ENCODE results near the gene IQSEC1.
"Not testable (repeated sequence)": the region's sequence is repeated elsewhere in the genome, so short reads cannot be mapped to it uniquely, and the experiment has no call there.

DNA sequence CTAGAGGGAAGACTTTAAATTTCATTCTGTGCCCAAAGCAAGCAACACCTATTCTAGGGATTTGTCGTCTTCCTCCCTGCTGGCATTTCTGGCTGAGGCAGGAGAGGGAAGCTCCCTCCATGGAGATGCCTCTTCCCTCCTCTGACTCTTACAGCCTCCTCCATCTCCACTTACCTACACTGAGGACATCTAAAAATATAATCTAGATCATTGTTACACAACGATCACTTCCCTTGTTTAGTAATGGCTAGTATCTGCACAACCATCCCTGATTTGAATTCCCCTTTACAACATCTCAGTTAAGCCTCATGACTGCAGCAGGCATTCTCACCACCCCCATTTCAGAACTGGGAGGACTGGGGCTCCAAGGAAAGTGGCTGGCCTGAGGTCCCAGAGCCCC, 219.4 kb downstream of the IQSEC1 start:
- not testable (repeated sequence) for TF ChIP-seq CTCF (IDR thresholded peaks at IDR 0.05); EP300 (IDR thresholded peaks at IDR 0.05); POLR2A (IDR thresholded peaks at IDR 0.05; ENCODE audit: low read depth); POLR2AphosphoS5 (IDR thresholded peaks at IDR 0.05)
